Lower leg skin (tissue), 4 donors: ENCODE results near the gene EML5. TPM values are rescaled to one million over a fixed set of nuclear protein-coding genes. Genes with fewer than 3 reads are reported as not detected.
"Not testable (repeated sequence)": the region's sequence is repeated elsewhere in the genome, so short reads cannot be mapped to it uniquely, and the experiment has no call there.

Experiments used
- DNase-seq, 2 donors: peaks; one replicate each; pipeline ENCODE4 v3.0.0-alpha.2; 2019; ENCODE audit warnings: low spot score in 2 of 2
- H3K4me3 ChIP-seq: fragments of 200-600 bp; sonication (generic); 2 replicates; pipeline ENCODE4 v1.5.1; 2017; ENCODE audit warnings: mild to moderate bottlenecking, low read depth; ENCODE audit not compliant: poor library complexity, severe bottlenecking
- CTCF ChIP-seq, 3 donors: fragments of 450-650 bp; IDR thresholded peaks; one replicate each; pipeline ENCODE4 v1.5.1; 2016; ENCODE audit warnings: antibody characterized with exemption in 3 of 3, mild to moderate bottlenecking in 3 of 3, moderate library complexity in 2 of 3
- POLR2A ChIP-seq, 2 donors: fragments of 450-650 bp; IDR thresholded peaks; one replicate each; pipeline ENCODE4 v1.6.1; 2016 to 2017; ENCODE audit warnings: antibody characterized with exemption in 2 of 2, mild to moderate bottlenecking in 1 of 2, moderate library complexity in 1 of 2
- WGBS, 2 donors: methylation state at CpG; one replicate each; pipeline ENCODE4 v1.1.5; 2018; 5-methylcytosine and 5-hydroxymethylcytosine counted together
- intact Hi-C: fragments of 100-400 bp; cut with DNase I; formaldehyde crosslinking; loops from one replicate; pipeline ENCODE4 v1.15.0; 2023; ENCODE audit warnings: low total_unique reads
- total RNA-seq, 4 donors: library from RNA; depleted of rRNA; stranded (reverse); fragments of >200 nt; gene quantifications; one replicate each; pipeline ENCODE4 v1.1.0, GENCODE V29; 2016

EML5 gene
- total RNA-seq, 4 donors from 2014 or later, result 0.17 to 0.62 (median 0.56) TPM

GRCh38 chr14:88799522-88799921 is 6.8 kb upstream of the EML5 start:
- intact Hi-C loops, result no loop called here
- no peak for DNase-seq
- H3K4me3 ChIP-seq, result no peak overlapping the region
- TF ChIP-seq POLR2A (IDR thresholded peaks at IDR 0.05), result no peak
- WGBS, 2 donors, result 65 to 66% methylated on average over 5 of the region's 5 CpGs

GRCh38 chr14:88798156-88798555 is 5.4 kb upstream of the EML5 start:
- TF ChIP-seq CTCF (IDR thresholded peaks at IDR 0.05) (no peak), POLR2A (IDR thresholded peaks at IDR 0.05) (no peak)
- no peak for DNase-seq
- intact Hi-C loops, result no loop called here
- no peak overlapping the region for H3K4me3 ChIP-seq
- WGBS, 2 donors, result 40 to 47% methylated on average over 4 of the region's 4 CpGs

GRCh38 chr14:88793259-88793625 is 489 bp upstream of the EML5 start:
- no peak for DNase-seq
- intact Hi-C loops, result no loop called here
- no peak for TF ChIP-seq CTCF (IDR thresholded peaks at IDR 0.05)
- no peak for TF ChIP-seq POLR2A (IDR thresholded peaks at IDR 0.05)
- WGBS, 2 donors, result 54 to 61% methylated on average over 12 to 13 of the region's 13 CpGs
- peak overlapping the region; percentile 39 for H3K4me3 ChIP-seq

GRCh38 chr14:88791629-88792472 is 902 bp downstream of the EML5 start:
- intact Hi-C loops, result no loop called here
- H3K4me3 ChIP-seq, result peak overlapping the region; percentile 39
- no peak for DNase-seq
- 4 to 7% methylated on average over 35 to 43 of the region's 52 CpGs for WGBS, 2 donors
- TF ChIP-seq POLR2A (IDR thresholded peaks at IDR 0.05), result no peak
- no peak for TF ChIP-seq CTCF (IDR thresholded peaks at IDR 0.05)

- no peak for DNase-seq
- TF ChIP-seq CTCF (IDR thresholded peaks at IDR 0.05), result no peak
- TF ChIP-seq POLR2A (IDR thresholded peaks at IDR 0.05), result no peak
- no peak overlapping the region for H3K4me3 ChIP-seq
- intact Hi-C loops, result no loop called here
- WGBS, 2 donors, result 46 to 49% methylated on average over 3 of the region's 3 CpGs
These were observed 1.5 kb downstream of the EML5 start for GRCh38 chr14:88791252-88791621.

- 60 to 65% methylated on average over 5 of the region's 5 CpGs for WGBS, 2 donors
- intact Hi-C loops, result no loop called here
These were observed 2.1 kb downstream of the EML5 start for GRCh38 chr14:88790501-88791251.

GRCh38 chr14:88789573-88789972 is 3.2 kb downstream of the EML5 start:
- DNase-seq, H3K4me3 ChIP-seq, intact Hi-C loops: not testable (repeated sequence)

More at GRCh38 chr14:88790501-88791251, 2.1 kb downstream of the EML5 start:
- DNase-seq, result no peak
- TF ChIP-seq POLR2A (IDR thresholded peaks at IDR 0.05) (no peak), CTCF (IDR thresholded peaks at IDR 0.05) (no peak)
- no peak overlapping the region for H3K4me3 ChIP-seq
